HEK293 (cell line): ENCODE results near the gene GRIK4.

Source experiments
- BCL11B ChIP-seq: fragments of 450-650 bp; formaldehyde crosslinking; IDR thresholded peaks from 2 replicates; pipeline ENCODE4 v1.5.1; 2016; ENCODE audit warnings: low read depth, missing biosample characterization, missing genetic modification characterization
- HOXC10 ChIP-seq: sonication (generic); formaldehyde crosslinking; IDR thresholded peaks from 2 replicates; pipeline ENCODE4 v1.8.1; 2023; ENCODE audit warnings: mild to moderate bottlenecking, missing genetic modification reagents
- KLF10 ChIP-seq: fragments of 450-650 bp; IDR thresholded peaks from 2 replicates; pipeline ENCODE4 v1.5.1; 2018; ENCODE audit warnings: missing biosample characterization, mild to moderate bottlenecking, missing genetic modification characterization
- PRDM1 ChIP-seq: fragments of 450-650 bp; formaldehyde crosslinking; IDR thresholded peaks from 2 replicates; pipeline ENCODE4; 2016; ENCODE audit warnings: missing biosample characterization, missing genetic modification characterization
- ZBTB17 ChIP-seq: fragments of 450-650 bp; formaldehyde crosslinking; IDR thresholded peaks from 2 replicates; pipeline ENCODE4 v1.5.1; 2016; ENCODE audit warnings: missing biosample characterization, missing genetic modification characterization
- ZNF133 ChIP-seq: fragments of 450-650 bp; formaldehyde crosslinking; IDR thresholded peaks from 2 replicates; pipeline ENCODE4 v1.5.1; 2016; ENCODE audit warnings: missing biosample characterization, missing genetic modification characterization
- ZNF157 ChIP-seq: fragments of 450-650 bp; formaldehyde crosslinking; IDR thresholded peaks from 2 replicates; pipeline ENCODE4 v1.5.1; 2016; ENCODE audit warnings: missing biosample characterization, missing genetic modification characterization
- ZNF274 ChIP-seq, 2 experiments: fragments of 200-500 bp in 1 of 2; fragments of 450-650 bp in 1 of 2; sonication (Bioruptor generic) in 1 of 2; formaldehyde crosslinking in 1 of 2; IDR thresholded peaks; 2 replicates each; pipeline versions ENCODE4 v1.5.1 to v1.6.1; 2014 to 2016; ENCODE audit warnings: borderline replicate concordance in 1 of 2, inconsistent platforms in 1 of 2, low read length in 1 of 2, missing biosample characterization in 1 of 2, missing genetic modification characterization in 1 of 2
- ZNF350 ChIP-seq: fragments of 450-650 bp; formaldehyde crosslinking; IDR thresholded peaks from 2 replicates; pipeline ENCODE4 v1.5.0; 2017; ENCODE audit warnings: missing biosample characterization, mild to moderate bottlenecking, missing genetic modification characterization
- ZNF423 ChIP-seq: fragments of 450-650 bp; formaldehyde crosslinking; IDR thresholded peaks from 2 replicates; pipeline ENCODE4 v1.5.1; 2016; ENCODE audit warnings: missing biosample characterization, missing genetic modification characterization
- ZSCAN30 ChIP-seq: fragments of 450-650 bp; IDR thresholded peaks from 2 replicates; pipeline ENCODE4 v1.5.1; 2018; ENCODE audit warnings: missing biosample characterization, mild to moderate bottlenecking, missing genetic modification characterization, moderate library complexity
- TF ChIP-seq, protein P1 (sequence below): fragments of 450-650 bp; formaldehyde crosslinking; IDR thresholded peaks from 2 replicates; pipeline ENCODE4 v1.5.1; 2016; ENCODE audit warnings: missing biosample characterization, missing genetic modification characterization
- TF ChIP-seq, protein P2 (sequence below): fragments of 450-650 bp; formaldehyde crosslinking; IDR thresholded peaks from 2 replicates; pipeline ENCODE4 v1.5.1; 2016; ENCODE audit warnings: missing biosample characterization, missing genetic modification characterization

DNA sequence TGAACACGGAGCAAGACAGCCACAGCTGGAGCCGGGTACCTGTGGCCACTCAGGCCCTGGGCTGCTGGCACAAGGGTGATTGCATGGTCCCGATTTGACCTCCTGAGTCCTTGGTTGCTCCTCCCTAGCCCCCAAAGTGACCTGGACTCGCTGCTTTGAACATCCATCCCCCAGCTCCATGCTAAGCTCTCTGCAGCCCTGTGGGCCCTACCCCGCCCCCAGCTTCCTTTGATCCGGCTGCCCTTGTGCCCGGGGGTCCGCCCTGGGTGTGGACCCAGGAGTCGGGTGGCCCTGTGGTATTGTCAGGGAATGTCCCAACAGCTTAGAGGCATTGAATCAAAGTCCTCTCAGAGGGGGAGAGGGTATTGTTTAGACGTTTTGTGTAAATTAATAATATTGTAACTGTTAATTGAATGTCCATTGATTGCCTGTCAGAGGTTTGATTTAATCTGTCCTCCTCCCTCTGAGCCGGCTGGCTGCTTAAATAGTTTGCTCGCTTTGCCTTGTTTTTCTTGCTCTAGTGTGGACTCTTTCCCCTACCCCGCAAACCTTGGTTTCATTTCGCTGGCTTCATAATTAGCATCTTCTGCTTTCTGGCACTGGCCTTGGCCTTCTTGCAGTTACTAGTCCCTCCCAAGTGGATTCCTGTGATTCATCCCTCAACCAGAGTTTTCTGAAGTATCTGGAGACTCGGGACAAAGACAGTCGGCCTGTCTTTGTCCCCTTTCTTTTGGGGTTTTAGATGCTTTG lies 20.7 kb downstream of the GRIK4 start:
- TF ChIP-seq, protein P1, sequence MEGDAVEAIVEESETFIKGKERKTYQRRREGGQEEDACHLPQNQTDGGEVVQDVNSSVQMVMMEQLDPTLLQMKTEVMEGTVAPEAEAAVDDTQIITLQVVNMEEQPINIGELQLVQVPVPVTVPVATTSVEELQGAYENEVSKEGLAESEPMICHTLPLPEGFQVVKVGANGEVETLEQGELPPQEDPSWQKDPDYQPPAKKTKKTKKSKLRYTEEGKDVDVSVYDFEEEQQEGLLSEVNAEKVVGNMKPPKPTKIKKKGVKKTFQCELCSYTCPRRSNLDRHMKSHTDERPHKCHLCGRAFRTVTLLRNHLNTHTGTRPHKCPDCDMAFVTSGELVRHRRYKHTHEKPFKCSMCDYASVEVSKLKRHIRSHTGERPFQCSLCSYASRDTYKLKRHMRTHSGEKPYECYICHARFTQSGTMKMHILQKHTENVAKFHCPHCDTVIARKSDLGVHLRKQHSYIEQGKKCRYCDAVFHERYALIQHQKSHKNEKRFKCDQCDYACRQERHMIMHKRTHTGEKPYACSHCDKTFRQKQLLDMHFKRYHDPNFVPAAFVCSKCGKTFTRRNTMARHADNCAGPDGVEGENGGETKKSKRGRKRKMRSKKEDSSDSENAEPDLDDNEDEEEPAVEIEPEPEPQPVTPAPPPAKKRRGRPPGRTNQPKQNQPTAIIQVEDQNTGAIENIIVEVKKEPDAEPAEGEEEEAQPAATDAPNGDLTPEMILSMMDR (tag by site-specific recombination): no peak
- TF ChIP-seq PRDM1 (tag by site-specific recombination): no peak
- TF ChIP-seq, protein P2, sequence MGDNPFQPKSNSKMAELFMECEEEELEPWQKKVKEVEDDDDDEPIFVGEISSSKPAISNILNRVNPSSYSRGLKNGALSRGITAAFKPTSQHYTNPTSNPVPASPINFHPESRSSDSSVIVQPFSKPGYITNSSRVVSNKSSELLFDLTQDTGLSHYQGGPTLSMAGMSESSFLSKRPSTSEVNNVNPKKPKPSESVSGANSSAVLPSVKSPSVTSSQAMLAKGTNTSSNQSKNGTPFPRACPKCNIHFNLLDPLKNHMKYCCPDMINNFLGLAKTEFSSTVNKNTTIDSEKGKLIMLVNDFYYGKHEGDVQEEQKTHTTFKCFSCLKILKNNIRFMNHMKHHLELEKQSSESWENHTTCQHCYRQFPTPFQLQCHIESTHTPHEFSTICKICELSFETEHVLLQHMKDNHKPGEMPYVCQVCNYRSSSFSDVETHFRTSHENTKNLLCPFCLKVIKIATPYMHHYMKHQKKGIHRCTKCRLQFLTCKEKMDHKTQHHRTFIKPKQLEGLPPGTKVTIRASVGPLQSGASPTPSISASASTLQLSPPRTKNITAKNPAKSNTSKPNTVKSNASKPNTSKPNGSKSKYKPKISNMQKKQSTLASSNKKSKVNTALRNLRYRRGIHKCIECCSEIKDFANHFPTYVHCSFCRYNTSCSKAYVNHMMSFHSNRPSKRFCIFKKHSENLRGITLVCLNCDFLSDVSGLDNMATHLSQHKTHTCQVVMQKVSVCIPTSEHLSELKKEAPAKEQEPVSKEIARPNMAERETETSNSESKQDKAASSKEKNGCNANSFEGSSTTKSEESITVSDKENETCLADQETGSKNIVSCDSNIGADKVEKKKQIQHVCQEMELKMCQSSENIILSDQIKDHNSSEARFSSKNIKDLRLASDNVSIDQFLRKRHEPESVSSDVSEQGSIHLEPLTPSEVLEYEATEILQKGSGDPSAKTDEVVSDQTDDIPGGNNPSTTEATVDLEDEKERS (tag by site-specific recombination): no peak
- TF ChIP-seq HOXC10: no peak
- TF ChIP-seq ZNF423: no peak
- no peak for TF ChIP-seq BCL11B
- no peak for TF ChIP-seq KLF10 (tag by site-specific recombination)
- TF ChIP-seq ZBTB17 (tag by site-specific recombination): no peak
- no peak for TF ChIP-seq ZNF157
- TF ChIP-seq ZSCAN30: no peak
- TF ChIP-seq ZNF350: no peak
- no peak for TF ChIP-seq ZNF133
- no peak for TF ChIP-seq ZNF274 (IDR thresholded peaks at IDR 0.05; ENCODE audit: low read length)
- no peak for TF ChIP-seq ZNF274 (tag by site-specific recombination; IDR thresholded peaks at IDR 0.05; ENCODE audit: borderline replicate concordance)
